Breast epithelium (tissue), 3 donors: ENCODE data around the gene GRK5.

Source experiments
- POLR2A ChIP-seq: fragments of 450-650 bp; IDR thresholded peaks from one replicate; pipeline ENCODE4 v1.6.1; 2016; ENCODE audit warnings: antibody characterized with exemption, mild to moderate bottlenecking, moderate library complexity
- TF ChIP-seq, protein P1 (sequence below), 3 donors: fragments of 450-650 bp; IDR thresholded peaks; one replicate each; pipeline ENCODE4 v1.5.1; 2016 to 2017; ENCODE audit warnings: antibody characterized with exemption in 3 of 3, mild to moderate bottlenecking in 3 of 3, moderate library complexity in 3 of 3

DNA sequence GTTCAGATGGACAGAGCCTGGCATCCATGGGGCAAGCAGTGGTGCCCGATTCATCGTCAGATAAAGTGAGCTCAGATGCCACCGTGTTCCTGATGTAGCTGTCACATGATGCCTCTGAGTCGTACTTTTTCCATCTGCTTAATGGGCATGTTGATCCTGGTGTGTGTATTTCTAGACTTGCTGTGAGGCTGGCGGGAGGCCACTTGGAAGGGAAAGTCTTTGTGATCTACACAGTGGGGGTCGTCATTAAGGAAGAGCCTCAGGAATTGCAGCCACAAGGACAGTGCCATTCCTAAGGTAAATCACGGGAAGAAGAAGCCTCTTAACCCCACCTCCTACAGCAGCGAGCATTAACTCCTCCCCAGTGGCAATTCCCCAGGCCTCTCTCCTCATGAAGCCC lies 272.2 kb downstream of the GRK5 start:
- TF ChIP-seq, protein P1, sequence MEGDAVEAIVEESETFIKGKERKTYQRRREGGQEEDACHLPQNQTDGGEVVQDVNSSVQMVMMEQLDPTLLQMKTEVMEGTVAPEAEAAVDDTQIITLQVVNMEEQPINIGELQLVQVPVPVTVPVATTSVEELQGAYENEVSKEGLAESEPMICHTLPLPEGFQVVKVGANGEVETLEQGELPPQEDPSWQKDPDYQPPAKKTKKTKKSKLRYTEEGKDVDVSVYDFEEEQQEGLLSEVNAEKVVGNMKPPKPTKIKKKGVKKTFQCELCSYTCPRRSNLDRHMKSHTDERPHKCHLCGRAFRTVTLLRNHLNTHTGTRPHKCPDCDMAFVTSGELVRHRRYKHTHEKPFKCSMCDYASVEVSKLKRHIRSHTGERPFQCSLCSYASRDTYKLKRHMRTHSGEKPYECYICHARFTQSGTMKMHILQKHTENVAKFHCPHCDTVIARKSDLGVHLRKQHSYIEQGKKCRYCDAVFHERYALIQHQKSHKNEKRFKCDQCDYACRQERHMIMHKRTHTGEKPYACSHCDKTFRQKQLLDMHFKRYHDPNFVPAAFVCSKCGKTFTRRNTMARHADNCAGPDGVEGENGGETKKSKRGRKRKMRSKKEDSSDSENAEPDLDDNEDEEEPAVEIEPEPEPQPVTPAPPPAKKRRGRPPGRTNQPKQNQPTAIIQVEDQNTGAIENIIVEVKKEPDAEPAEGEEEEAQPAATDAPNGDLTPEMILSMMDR (IDR thresholded peaks at IDR 0.05), result no peak
- no peak for TF ChIP-seq POLR2A
